ENCODE data around the gene ATXN7L3.
A peak's percentile ranks its signal among the peaks of the same experiment; 100 is the strongest.

Gene ATXN7L3

GRCh38 chr17:44200478-44201155, 933 bp upstream of the ATXN7L3 start:
- DNase-seq (ENCODE audit: low spot score): no peak

- no peak for DNase-seq (ENCODE audit: low spot score)
These were observed 747 bp downstream of the ATXN7L3 start for GRCh38 chr17:44198721-44199552.

DNA sequence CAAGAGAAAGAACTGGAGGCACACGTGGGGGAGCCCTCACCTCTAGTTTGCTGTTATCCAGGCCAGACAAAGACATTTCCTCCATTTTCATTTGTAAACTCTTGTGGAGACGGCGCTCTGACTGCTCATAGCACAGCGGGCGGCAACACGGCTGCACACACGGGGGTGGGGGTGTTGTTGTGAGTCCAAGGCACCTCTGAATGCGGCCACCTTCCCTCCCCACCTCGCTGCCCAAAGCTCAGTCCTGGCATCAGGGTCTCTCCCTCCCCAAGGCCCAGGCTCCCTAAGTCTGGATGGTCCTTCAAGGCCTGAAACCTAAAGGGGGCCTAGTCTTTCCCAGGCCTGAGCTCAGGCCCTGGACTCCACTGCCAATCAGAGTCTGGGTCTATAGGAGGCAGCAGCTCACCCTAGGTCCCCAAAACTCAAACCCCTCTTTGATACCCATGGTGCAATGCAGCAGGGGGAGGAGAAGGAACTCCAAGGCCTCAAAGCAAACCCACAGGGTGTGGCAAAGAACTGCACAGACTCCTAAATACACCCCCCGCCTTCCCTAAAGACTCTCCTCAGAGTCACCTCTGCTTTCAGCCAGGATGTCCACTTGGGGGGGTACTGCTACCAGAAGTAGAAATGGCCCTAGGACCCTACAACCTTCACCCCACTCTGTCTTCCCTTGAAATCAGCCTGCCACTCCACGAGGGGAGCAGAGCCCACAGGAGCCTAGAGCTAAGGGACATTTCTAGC, 1.5 kb downstream of the ATXN7L3 start:
- DNase-seq (ENCODE audit: low spot score): peak; percentile 50

DNA sequence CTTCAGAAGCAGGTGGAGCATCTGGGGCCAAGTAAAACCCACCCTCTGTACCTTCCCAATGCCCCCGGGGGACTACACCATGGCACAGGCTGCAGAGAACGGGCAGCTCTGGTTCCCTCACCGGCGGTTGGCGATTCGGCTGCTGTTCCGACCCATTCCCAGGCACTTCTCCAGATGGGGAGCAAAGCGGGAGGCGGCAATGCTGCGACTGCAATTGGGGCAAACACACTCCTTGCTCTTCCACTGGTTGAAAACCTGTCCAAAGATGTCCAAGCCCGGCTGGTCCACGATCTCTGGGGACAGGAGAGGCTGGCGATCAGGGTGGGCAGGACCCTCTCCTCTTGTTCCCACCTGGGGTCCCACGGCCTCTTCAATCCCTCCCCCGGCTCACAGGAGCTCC, 2.6 kb downstream of the ATXN7L3 start:
- DNase-seq (ENCODE audit: low spot score): no peak

- no peak for DNase-seq (ENCODE audit: low spot score)
These were observed 6.2 kb downstream of the ATXN7L3 start for GRCh38 chr17:44193326-44194084.

DNA sequence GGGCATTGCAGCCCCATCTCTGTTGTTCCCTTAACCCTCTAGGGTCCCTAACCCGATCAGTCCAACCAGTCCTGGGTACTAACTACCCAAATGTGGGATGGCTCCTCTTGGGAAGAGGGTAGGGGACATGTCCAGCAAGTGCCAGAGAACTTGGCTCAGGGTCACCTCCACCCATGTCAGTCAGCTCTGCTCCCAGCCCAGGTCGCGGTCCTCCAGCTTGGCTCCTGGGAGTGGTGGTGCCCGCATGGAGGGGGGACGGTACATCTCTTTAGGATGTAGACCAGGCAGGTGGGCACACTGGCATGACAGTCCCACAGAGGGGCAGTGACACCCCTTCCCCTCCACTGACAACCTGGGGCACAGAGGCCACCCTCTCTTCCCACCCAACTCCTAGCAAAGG, 6.9 kb downstream of the ATXN7L3 start:
- DNase-seq (ENCODE audit: low spot score): no peak

DNA sequence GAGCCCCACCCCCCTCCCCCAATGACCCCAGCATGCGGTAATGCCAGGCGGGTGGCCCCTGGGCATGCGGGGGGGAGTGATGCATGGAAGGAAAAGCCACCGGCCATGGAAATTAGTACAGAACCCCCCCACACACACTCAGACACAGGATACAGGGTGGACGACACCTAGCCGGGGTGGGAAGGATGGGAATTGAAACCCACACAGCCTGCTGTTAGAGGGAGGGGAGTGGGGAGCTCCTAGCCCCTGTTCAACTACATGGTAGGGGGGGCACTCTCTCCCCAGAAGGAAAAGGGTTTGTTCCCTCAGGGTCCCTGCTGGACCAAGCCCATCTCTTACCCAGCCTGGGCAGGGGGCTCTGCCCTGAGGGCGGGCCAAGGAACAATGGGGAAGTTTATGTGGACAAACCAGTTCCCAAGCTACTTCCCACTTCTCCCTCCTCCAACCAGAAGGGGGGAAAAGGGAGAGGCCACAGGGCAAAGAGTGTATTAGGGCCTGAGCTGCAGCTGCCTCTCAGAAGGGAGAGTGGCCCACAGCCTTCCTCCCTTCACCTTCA, 7.7 kb downstream of the ATXN7L3 start:
- no peak for DNase-seq (ENCODE audit: low spot score)

GRCh38 chr17:44191369-44191768, 8.3 kb downstream of the ATXN7L3 start:
- no peak for DNase-seq (ENCODE audit: low spot score)

DNA sequence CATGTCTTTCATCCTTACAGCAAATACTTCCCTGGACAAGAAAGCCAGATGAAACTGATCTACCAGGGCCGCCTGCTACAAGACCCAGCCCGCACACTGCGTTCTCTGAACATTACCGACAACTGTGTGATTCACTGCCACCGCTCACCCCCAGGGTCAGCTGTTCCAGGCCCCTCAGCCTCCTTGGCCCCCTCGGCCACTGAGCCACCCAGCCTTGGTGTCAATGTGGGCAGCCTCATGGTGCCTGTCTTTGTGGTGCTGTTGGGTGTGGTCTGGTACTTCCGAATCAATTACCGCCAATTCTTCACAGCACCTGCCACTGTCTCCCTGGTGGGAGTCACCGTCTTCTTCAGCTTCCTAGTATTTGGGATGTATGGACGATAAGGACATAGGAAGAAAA, 9.2 kb downstream of the ATXN7L3 start:
- DNase-seq (ENCODE audit: low spot score): no peak

- no peak for DNase-seq (ENCODE audit: low spot score)
These were observed 10.9 kb downstream of the ATXN7L3 start for GRCh38 chr17:44188576-44189403.

GRCh38 chr17:44187131-44187899, 12.4 kb downstream of the ATXN7L3 start:
- peak; percentile 82 for DNase-seq (ENCODE audit: low spot score)

GRCh38 chr17:44186307-44187130, 13.2 kb downstream of the ATXN7L3 start, which contains the start of gene TMUB2:
TMUB2 (plus strand) TSS chr17:44186972; CDS start chr17:44187709, 737 bp downstream.
- DNase-seq (ENCODE audit: low spot score): peak; percentile 100

DNA sequence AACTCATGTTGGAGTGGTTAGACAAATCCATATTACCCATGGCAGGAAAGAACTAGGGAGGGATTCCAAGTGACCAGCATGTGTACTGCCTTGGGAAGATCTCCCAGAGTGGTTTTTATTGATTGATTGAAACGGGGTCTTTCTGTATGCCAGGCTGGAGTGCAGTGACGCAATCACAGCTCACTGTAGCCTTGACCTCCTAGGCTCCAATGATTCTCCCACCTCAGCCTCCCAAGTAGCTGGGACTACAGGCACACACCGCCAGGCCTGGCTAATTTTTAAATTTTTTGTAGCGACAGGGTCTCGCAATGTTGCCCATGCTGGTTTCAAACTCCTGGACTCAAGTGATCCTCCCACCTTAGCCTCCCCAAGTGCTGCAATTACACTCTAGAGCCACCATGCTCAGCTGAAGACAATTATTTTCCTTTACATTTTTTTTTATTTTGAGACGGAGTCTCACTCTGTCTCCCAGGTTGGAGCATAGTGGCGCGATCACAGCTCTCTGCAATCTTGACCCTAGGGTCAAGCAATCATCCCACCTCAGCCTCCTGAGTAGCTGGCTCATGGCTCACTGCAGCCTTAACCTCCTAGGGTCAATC, 15.4 kb downstream of the ATXN7L3 start:
- DNase-seq (ENCODE audit: low spot score): no peak

DNA sequence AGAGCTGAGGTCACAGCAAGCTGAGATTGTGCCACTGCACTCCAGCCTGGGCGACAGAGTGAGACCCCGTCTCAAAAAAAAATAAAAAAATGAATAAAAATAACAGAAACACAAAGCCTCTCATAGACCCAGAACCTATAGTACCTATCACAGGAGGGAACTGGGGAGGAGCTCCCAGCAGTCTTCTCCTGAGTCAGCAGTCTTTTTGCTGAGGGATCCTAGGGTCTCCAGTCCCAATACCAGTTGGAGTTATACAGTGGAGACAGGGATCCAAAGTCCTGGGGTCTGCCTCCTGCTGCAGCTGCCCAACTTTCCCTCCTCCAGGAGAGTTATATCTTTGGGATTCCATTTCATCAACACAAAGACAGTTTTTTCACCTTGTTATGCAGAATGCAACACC, 16.7 kb downstream of the ATXN7L3 start:
- no peak for DNase-seq (ENCODE audit: low spot score)

DNA sequence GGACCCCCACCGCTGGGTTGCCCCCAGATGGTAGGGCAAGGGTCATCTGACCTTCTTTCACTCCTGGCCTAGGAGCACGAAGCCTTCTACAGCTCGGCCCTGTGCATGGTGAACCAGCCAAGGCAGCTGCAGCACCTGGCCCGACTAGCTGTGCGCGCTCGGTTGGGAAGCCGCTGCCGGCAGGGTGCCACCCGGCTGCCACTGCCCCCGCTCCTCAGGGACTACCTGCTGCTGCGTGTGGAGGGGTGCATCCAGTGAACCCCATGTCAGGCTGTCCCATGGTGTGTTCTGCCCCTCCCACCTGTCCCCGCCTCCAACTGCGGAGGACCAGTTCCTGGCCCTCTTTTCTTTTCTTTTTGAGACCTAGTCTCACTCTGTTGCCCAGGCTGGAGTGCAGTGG, 21.6 kb downstream of the ATXN7L3 start:
- no peak for DNase-seq (ENCODE audit: low spot score)

- no peak for DNase-seq (ENCODE audit: low spot score)
These were observed 22.0 kb downstream of the ATXN7L3 start for GRCh38 chr17:44177640-44178039.

GRCh38 chr17:44176671-44177501, 22.8 kb downstream of the ATXN7L3 start:
- DNase-seq (ENCODE audit: low spot score): no peak

GRCh38 chr17:44176257-44176656, 23.4 kb downstream of the ATXN7L3 start:
- no peak for DNase-seq (ENCODE audit: low spot score)

All from hematopoietic multipotent progenitor cell treated with erythropoietin and hydrocortisone succinate and interleukin-3 and kit ligand, for 15 days (in vitro differentiated cells).